Nephron (organoid): ENCODE data around the gene GOLPH3.
A peak's percentile ranks its signal among the peaks of the same experiment; 100 is the strongest.

Experiments used
- H3K27ac Mint-ChIP-seq, 3 experiments: 2 replicates each; pipeline ENCODE4 v1.8.0; 2020; ENCODE audit warnings: mixed read lengths in 3 of 3, mild to moderate bottlenecking in 2 of 3, moderate library complexity in 1 of 3
- H3K27me3 Mint-ChIP-seq: 2 replicates; pipeline ENCODE4 v1.8.0; 2021; ENCODE audit warnings: low read depth, mild to moderate bottlenecking, moderate library complexity, mixed read lengths
- H3K36me3 Mint-ChIP-seq: 2 replicates; pipeline ENCODE4 v1.8.0; 2020; ENCODE audit warnings: low read depth, mixed read lengths
- H3K4me1 Mint-ChIP-seq: 2 replicates; pipeline ENCODE4 v1.8.0; 2020; ENCODE audit warnings: mixed read lengths
- H3K4me3 Mint-ChIP-seq, 3 experiments: 2 replicates each; pipeline ENCODE4 v1.8.0; 2020; ENCODE audit warnings: mild to moderate bottlenecking in 3 of 3, mixed read lengths in 3 of 3, moderate library complexity in 2 of 3
- H3K9me3 Mint-ChIP-seq: 2 replicates; pipeline ENCODE4 v1.8.0; 2020; ENCODE audit warnings: mixed read lengths
- TF ChIP-seq, protein P1 (sequence below), 3 experiments: fragments of 200-600 bp; sonication (generic); IDR thresholded peaks; one replicate each; pipeline ENCODE4 v1.5.0; 2021; ENCODE audit warnings: antibody characterized with exemption in 3 of 3; ENCODE audit not compliant: unreplicated experiment in 3 of 3

Gene GOLPH3

DNA sequence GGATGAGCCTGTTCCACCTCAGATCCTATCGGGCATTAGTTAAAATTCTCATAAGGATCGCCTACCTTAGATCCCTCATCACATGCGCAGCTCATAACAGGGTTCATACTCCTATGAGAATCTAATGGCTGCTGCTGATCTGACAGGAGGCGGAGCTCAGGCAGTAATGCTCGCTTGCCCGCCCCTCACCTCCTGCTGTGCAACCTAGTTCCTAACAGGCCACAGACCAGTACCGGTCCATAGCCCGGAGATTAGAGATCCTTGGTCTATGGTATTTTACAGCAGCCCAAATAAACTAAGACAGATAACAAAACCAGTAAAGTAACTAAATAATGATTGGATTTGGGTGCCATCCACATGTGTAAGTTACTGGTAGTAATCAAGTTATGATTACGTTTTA, 17.5 kb downstream of the GOLPH3 start:
- Mint-ChIP-seq H3K9me3 (no peaks in the 10 kb centered on the region), H3K36me3 (peaks cover 19% of the 10 kb centered on the region)

GRCh38 chr5:32155211-32155610, 18.9 kb downstream of the GOLPH3 start:
- no peak overlapping the region for H3K4me3 Mint-ChIP-seq
- H3K27ac Mint-ChIP-seq = no peak overlapping the region
- H3K9me3 Mint-ChIP-seq = no peaks in the 10 kb centered on the region

More for the DNA sequence above, 17.5 kb downstream of the GOLPH3 start:
- Mint-ChIP-seq H3K4me3 (no peak overlapping the region), H3K27me3 (no peaks in the 10 kb centered on the region), H3K4me1 (peaks cover 20% of the 10 kb centered on the region), H3K27ac (no peak overlapping the region)
- TF ChIP-seq, protein P1, sequence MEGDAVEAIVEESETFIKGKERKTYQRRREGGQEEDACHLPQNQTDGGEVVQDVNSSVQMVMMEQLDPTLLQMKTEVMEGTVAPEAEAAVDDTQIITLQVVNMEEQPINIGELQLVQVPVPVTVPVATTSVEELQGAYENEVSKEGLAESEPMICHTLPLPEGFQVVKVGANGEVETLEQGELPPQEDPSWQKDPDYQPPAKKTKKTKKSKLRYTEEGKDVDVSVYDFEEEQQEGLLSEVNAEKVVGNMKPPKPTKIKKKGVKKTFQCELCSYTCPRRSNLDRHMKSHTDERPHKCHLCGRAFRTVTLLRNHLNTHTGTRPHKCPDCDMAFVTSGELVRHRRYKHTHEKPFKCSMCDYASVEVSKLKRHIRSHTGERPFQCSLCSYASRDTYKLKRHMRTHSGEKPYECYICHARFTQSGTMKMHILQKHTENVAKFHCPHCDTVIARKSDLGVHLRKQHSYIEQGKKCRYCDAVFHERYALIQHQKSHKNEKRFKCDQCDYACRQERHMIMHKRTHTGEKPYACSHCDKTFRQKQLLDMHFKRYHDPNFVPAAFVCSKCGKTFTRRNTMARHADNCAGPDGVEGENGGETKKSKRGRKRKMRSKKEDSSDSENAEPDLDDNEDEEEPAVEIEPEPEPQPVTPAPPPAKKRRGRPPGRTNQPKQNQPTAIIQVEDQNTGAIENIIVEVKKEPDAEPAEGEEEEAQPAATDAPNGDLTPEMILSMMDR (IDR thresholded peaks at IDR 0.05; ENCODE audit: unreplicated experiment in 3 of 3) = no peak

GRCh38 chr5:32153723-32154122, 20.4 kb downstream of the GOLPH3 start:
- Mint-ChIP-seq H3K4me1 (peaks cover 21% of the 10 kb centered on the region), H3K4me3 (no peak overlapping the region), H3K27me3 (no peaks in the 10 kb centered on the region), H3K36me3 (peaks cover 14% of the 10 kb centered on the region), H3K27ac (peak overlapping the region in 1 of 3 experiments; percentile 43), H3K9me3 (no peaks in the 10 kb centered on the region)
- TF ChIP-seq, protein P1 (IDR thresholded peaks at IDR 0.05; ENCODE audit: unreplicated experiment in 3 of 3) = no peak

More at GRCh38 chr5:32155211-32155610, 18.9 kb downstream of the GOLPH3 start:
- Mint-ChIP-seq H3K27me3 (no peaks in the 10 kb centered on the region), H3K36me3 (peaks cover 10% of the 10 kb centered on the region), H3K4me1 (peaks cover 21% of the 10 kb centered on the region)
- TF ChIP-seq, protein P1 (IDR thresholded peaks at IDR 0.05; ENCODE audit: unreplicated experiment in 3 of 3) = no peak

GRCh38 chr5:32151198-32151597, 22.9 kb downstream of the GOLPH3 start:
- H3K36me3 Mint-ChIP-seq = peaks cover 14% of the 10 kb centered on the region
- H3K27ac Mint-ChIP-seq = no peak overlapping the region
- H3K27me3 Mint-ChIP-seq = no peaks in the 10 kb centered on the region
- H3K4me3 Mint-ChIP-seq = no peak overlapping the region
- TF ChIP-seq, protein P1 (IDR thresholded peaks at IDR 0.05; ENCODE audit: unreplicated experiment in 3 of 3) = no peak
- H3K9me3 Mint-ChIP-seq = no peaks in the 10 kb centered on the region
- peaks cover 35% of the 10 kb centered on the region for H3K4me1 Mint-ChIP-seq

DNA sequence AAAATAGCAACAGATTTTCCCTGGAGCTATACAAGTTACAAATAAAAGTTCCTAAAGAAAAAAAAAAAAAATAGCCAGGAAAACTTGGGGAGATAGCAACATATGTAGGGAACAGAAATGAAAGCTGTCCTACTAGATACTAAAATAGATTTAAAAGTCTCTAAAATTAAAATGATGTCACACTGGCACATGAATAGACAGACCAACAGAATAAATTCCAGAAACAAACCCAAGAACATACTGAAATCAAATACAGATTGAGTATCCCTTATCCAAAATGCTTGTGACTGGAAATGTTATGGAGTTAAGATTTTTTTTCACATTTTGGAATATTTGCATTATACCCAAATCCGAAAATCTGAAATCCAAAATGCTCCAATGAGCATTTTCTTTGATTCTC, 23.8 kb downstream of the GOLPH3 start:
- TF ChIP-seq, protein P1 (IDR thresholded peaks at IDR 0.05; ENCODE audit: unreplicated experiment in 3 of 3) = no peak
- no peak overlapping the region for H3K4me3 Mint-ChIP-seq
- peaks cover 42% of the 10 kb centered on the region for H3K4me1 Mint-ChIP-seq
- H3K27me3 Mint-ChIP-seq = no peaks in the 10 kb centered on the region
- no peaks in the 10 kb centered on the region for H3K9me3 Mint-ChIP-seq
- no peak overlapping the region for H3K27ac Mint-ChIP-seq
- H3K36me3 Mint-ChIP-seq = peaks cover 17% of the 10 kb centered on the region

GRCh38 chr5:32147959-32148358, 26.2 kb downstream of the GOLPH3 start:
- peaks cover 47% of the 10 kb centered on the region for H3K4me1 Mint-ChIP-seq
- H3K36me3 Mint-ChIP-seq = peaks cover 35% of the 10 kb centered on the region
- H3K27me3 Mint-ChIP-seq = no peaks in the 10 kb centered on the region
- no peak overlapping the region for H3K27ac Mint-ChIP-seq
- peaks cover 3% of the 10 kb centered on the region for H3K9me3 Mint-ChIP-seq
- TF ChIP-seq, protein P1 (IDR thresholded peaks at IDR 0.05; ENCODE audit: unreplicated experiment in 3 of 3) = no peak
- H3K4me3 Mint-ChIP-seq = no peak overlapping the region
